Testis (tissue), 2 donors: ENCODE data around the gene HDAC1.

ENCODE experiments used
- POLR2A ChIP-seq: fragments of 450-650 bp; IDR thresholded peaks from one replicate; pipeline ENCODE4 v1.6.1; 2017; ENCODE audit warnings: antibody characterized with exemption, mild to moderate bottlenecking, moderate library complexity
- TF ChIP-seq, protein P1 (sequence below), 3 experiments: fragments of 450-650 bp in 2 of 3; fragments of 200-600 bp in 1 of 3; sonication (generic) in 1 of 3; IDR thresholded peaks; one replicate each; pipeline ENCODE4 v1.5.1; 2016 to 2019; ENCODE audit warnings: antibody characterized with exemption in 3 of 3, mild to moderate bottlenecking in 2 of 3, moderate library complexity in 1 of 3

DNA sequence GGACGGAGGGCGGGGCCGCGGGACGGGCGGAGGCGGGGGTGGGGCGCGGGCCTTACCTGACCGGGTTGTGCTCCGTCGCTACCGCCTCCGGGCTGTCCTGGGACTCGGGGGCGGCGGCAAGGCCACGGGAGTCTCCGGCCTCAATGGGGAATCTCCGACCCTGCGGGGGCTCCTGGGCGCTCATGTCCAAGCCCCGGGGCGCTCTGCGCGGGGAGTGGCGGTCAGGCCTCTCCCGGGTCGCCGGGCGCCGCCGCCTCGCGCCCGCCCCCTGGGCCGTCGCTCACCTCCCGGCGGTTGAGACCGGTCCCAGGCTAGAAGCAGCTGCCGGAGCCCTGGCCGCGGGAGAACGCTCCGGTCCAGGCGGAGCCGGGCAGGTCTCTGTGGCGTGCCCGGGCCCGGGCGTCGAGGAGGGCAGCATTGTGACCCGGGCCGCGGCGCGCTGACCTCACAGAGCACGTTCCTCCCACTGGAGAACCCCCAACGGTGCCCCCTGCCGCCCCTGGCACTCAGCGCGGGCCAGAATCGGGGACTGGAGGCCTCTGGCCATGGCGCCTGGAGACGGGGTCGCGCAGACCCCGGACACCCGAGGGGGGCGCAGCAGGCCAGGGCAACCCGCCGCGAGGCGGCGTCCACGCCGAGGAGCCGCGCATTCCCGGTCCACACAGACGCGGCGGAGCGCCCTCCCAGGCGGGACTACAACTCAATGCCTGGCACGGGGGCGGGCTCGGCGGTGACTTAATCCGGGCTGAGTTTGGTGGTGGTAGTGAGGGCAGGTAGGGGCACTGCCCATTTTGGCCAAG is 70.0 kb downstream of the HDAC1 start:
- TF ChIP-seq, protein P1, sequence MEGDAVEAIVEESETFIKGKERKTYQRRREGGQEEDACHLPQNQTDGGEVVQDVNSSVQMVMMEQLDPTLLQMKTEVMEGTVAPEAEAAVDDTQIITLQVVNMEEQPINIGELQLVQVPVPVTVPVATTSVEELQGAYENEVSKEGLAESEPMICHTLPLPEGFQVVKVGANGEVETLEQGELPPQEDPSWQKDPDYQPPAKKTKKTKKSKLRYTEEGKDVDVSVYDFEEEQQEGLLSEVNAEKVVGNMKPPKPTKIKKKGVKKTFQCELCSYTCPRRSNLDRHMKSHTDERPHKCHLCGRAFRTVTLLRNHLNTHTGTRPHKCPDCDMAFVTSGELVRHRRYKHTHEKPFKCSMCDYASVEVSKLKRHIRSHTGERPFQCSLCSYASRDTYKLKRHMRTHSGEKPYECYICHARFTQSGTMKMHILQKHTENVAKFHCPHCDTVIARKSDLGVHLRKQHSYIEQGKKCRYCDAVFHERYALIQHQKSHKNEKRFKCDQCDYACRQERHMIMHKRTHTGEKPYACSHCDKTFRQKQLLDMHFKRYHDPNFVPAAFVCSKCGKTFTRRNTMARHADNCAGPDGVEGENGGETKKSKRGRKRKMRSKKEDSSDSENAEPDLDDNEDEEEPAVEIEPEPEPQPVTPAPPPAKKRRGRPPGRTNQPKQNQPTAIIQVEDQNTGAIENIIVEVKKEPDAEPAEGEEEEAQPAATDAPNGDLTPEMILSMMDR (IDR thresholded peaks at IDR 0.05): peak; percentile 33 to 51 (median 37)
- TF ChIP-seq POLR2A: no peak
